WTC11 (cell line): Measurements from ENCODE around the gene EXOC4. TPM values are rescaled to one million over a fixed set of nuclear protein-coding genes. Genes with fewer than 3 reads are reported as not detected.
A peak's percentile ranks its signal among the peaks of the same experiment; 100 is the strongest.

Source experiments
- ATAC-seq: fragments of 200-7000 bp; cut with Tn5 transposase; 2 replicates; pipeline ENCODE4 v1.10.0; 2021; ENCODE audit warnings: mild to moderate bottlenecking, moderate library complexity
- CTCF ChIA-PET: fragments of 300-600 bp; sonication (Branson Sonifier 250); formaldehyde crosslinking; loops from one replicate; lab custom pipeline; 2021; ENCODE audit warnings: antibody characterized with exemption; lab: Charles Lee
- POLR2A ChIA-PET: fragments of 350-600 bp; sonication (Branson Sonifier 250); formaldehyde crosslinking; loops from one replicate; lab custom pipeline; 2021; ENCODE audit warnings: antibody characterized with exemption; lab: Charles Lee
- DNase-seq: peaks from one replicate; pipeline ENCODE4 v3.0.0; 2021; ENCODE audit warnings: low spot score
- H3K27ac Mint-ChIP-seq: 2 replicates; pipeline ENCODE4 v1.8.0; 2021; ENCODE audit warnings: mixed read lengths
- H3K27me3 Mint-ChIP-seq: 2 replicates; pipeline ENCODE4 v1.8.0; 2021; ENCODE audit warnings: low read depth, mild to moderate bottlenecking, moderate library complexity, mixed read lengths
- H3K36me3 Mint-ChIP-seq: 2 replicates; pipeline ENCODE4 v1.8.0; 2021; ENCODE audit warnings: mixed read lengths
- H3K4me1 Mint-ChIP-seq: 2 replicates; pipeline ENCODE4 v1.8.0; 2022; ENCODE audit warnings: mixed read lengths
- H3K4me3 Mint-ChIP-seq: 2 replicates; pipeline ENCODE4 v1.8.0; 2021; ENCODE audit warnings: mild to moderate bottlenecking, moderate library complexity, mixed read lengths
- H3K9me3 Mint-ChIP-seq: 2 replicates; pipeline ENCODE4 v1.8.0; 2021; ENCODE audit warnings: mixed read lengths
- ATF1 ChIP-seq: sonication (generic); formaldehyde crosslinking; IDR thresholded peaks from 2 replicates; pipeline ENCODE4 v1.8.1; 2023; ENCODE audit warnings: mild to moderate bottlenecking, moderate library complexity, missing genetic modification reagents
- CREB1 ChIP-seq: sonication (generic); formaldehyde crosslinking; IDR thresholded peaks from 2 replicates; pipeline ENCODE4 v1.8.0; 2023; ENCODE audit warnings: mild to moderate bottlenecking, missing genetic modification reagents
- CREM ChIP-seq: sonication (generic); formaldehyde crosslinking; IDR thresholded peaks from 2 replicates; pipeline ENCODE4 v1.8.1; 2022; ENCODE audit warnings: mild to moderate bottlenecking, missing genetic modification reagents, moderate library complexity
- E2F4 ChIP-seq: sonication (generic); formaldehyde crosslinking; IDR thresholded peaks from 2 replicates; pipeline ENCODE4 v1.8.1; 2022; ENCODE audit warnings: low read depth, mild to moderate bottlenecking, moderate library complexity, missing genetic modification reagents, borderline replicate concordance
- ELF4 ChIP-seq: sonication (generic); formaldehyde crosslinking; IDR thresholded peaks from 2 replicates; pipeline ENCODE4 v1.8.1; 2022; ENCODE audit warnings: low read depth, mild to moderate bottlenecking, moderate library complexity, missing genetic modification reagents
- JUN ChIP-seq: sonication (generic); formaldehyde crosslinking; IDR thresholded peaks from 2 replicates; pipeline ENCODE4 v1.8.0; 2023; ENCODE audit warnings: mild to moderate bottlenecking, missing genetic modification reagents
- MXD4 ChIP-seq: fragments of 250-450 bp; sonication (Bioruptor Pico); IDR thresholded peaks from 2 replicates; pipeline ENCODE4 v1.8.0; 2021; ENCODE audit warnings: mild to moderate bottlenecking, moderate library complexity, borderline replicate concordance
- TEAD1 ChIP-seq: sonication (generic); formaldehyde crosslinking; IDR thresholded peaks from 2 replicates; pipeline ENCODE4 v1.8.0; 2022; ENCODE audit warnings: mild to moderate bottlenecking, missing genetic modification reagents
- USF1 ChIP-seq: sonication (generic); formaldehyde crosslinking; IDR thresholded peaks from 2 replicates; pipeline ENCODE4 v1.8.0; 2022; ENCODE audit warnings: mild to moderate bottlenecking, missing genetic modification reagents
- USF2 ChIP-seq: sonication (generic); formaldehyde crosslinking; IDR thresholded peaks from 2 replicates; pipeline ENCODE4 v1.8.1; 2023; ENCODE audit warnings: mild to moderate bottlenecking, missing genetic modification reagents, moderate library complexity
- ZBTB21 ChIP-seq: sonication (generic); formaldehyde crosslinking; IDR thresholded peaks from 2 replicates; pipeline ENCODE4 v1.8.1; 2023; ENCODE audit warnings: mild to moderate bottlenecking, missing genetic modification reagents, borderline replicate concordance
- ZMAT4 ChIP-seq: fragments of 250-450 bp; sonication (Bioruptor Pico); IDR thresholded peaks from 2 replicates; pipeline ENCODE4 v1.9.0; 2021; ENCODE audit warnings: mild to moderate bottlenecking
- ZNF121 ChIP-seq: sonication (generic); formaldehyde crosslinking; IDR thresholded peaks from 2 replicates; pipeline ENCODE4 v1.8.0; 2023; ENCODE audit warnings: missing genetic modification reagents
- ZNF219 ChIP-seq: sonication (generic); formaldehyde crosslinking; IDR thresholded peaks from 2 replicates; pipeline ENCODE4 v1.8.0; 2023; ENCODE audit warnings: missing genetic modification reagents, mild to moderate bottlenecking, borderline replicate concordance
- ZNF263 ChIP-seq: sonication (generic); formaldehyde crosslinking; IDR thresholded peaks from 2 replicates; pipeline ENCODE4 v1.8.1; 2022; ENCODE audit warnings: low read depth, mild to moderate bottlenecking, moderate library complexity, missing genetic modification reagents
- ZNF281 ChIP-seq: sonication (generic); formaldehyde crosslinking; IDR thresholded peaks from 2 replicates; pipeline ENCODE4 v1.8.0; 2023; ENCODE audit warnings: mild to moderate bottlenecking, missing genetic modification reagents
- ZNF396 ChIP-seq: fragments of 250-450 bp; sonication (Bioruptor Pico); IDR thresholded peaks from 2 replicates; pipeline ENCODE4 v1.8.0; 2021; ENCODE audit warnings: mild to moderate bottlenecking, moderate library complexity, borderline replicate concordance
- ZSCAN18 ChIP-seq: fragments of 250-450 bp; sonication (Bioruptor Pico); IDR thresholded peaks from 2 replicates; pipeline ENCODE4 v2.1.2; 2022; ENCODE audit warnings: mild to moderate bottlenecking, moderate library complexity
- total RNA-seq: library from RNA; stranded (reverse); gene quantifications from 3 replicates; pipeline ENCODE4 v1.2.3, GENCODE V29; 2021
- TF ChIP-seq, protein P1 (sequence below): sonication (generic); formaldehyde crosslinking; IDR thresholded peaks from 2 replicates; pipeline ENCODE4 v1.8.0; 2022; ENCODE audit warnings: mild to moderate bottlenecking, missing genetic modification reagents
- TF ChIP-seq, protein P2 (sequence below): fragments of 250-450 bp; sonication (Bioruptor Pico); IDR thresholded peaks from 2 replicates; pipeline ENCODE4 v1.8.0; 2021; ENCODE audit warnings: mild to moderate bottlenecking
- TF ChIP-seq, protein P3 (sequence below): sonication (generic); formaldehyde crosslinking; conservative IDR thresholded peaks from 2 replicates; pipeline ENCODE4 v1.8.1; 2022; ENCODE audit warnings: mild to moderate bottlenecking, missing genetic modification reagents

The EXOC4 gene
- total RNA-seq, 1 experiment from 2014 or later = 62.0 TPM

DNA sequence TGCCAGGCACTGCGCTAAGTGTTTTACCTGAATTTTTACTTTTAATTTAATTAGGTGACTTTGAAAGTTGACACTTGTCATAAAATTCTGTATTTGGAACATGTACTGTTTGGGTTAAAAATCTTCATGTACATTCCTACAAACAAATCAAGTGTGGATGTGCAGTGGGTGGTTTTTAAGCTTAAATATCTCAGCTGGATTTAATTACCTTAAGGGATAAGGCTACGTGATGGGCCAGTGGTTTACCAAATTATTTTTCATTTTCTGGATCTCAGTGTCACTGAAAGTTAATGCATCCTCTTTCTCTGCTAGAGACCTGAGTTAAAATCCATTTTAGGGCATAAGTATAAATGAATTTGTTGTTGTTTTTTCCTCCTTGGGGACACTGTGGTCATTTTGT, 51.1 kb downstream of the EXOC4 start:
- ChIA-PET POLR2A (no interaction called here), CTCF (interaction anchor here (1.1 to 1.7 kb wide), 2 partner anchors 40 to 130 kb away, joined by 5 to 6 read pairs; no protein-coding TSS in a partner anchor)
- peaks cover 27% of the 10 kb centered on the region for H3K36me3 Mint-ChIP-seq
- no peaks in the 10 kb centered on the region for H3K9me3 Mint-ChIP-seq
- TF ChIP-seq ZBTB21 (CRISPR knock-in tag) = no peak
- no peak for TF ChIP-seq ELF4 (CRISPR knock-in tag)
- no peak for TF ChIP-seq ZNF281 (CRISPR knock-in tag)
- TF ChIP-seq, protein P1, sequence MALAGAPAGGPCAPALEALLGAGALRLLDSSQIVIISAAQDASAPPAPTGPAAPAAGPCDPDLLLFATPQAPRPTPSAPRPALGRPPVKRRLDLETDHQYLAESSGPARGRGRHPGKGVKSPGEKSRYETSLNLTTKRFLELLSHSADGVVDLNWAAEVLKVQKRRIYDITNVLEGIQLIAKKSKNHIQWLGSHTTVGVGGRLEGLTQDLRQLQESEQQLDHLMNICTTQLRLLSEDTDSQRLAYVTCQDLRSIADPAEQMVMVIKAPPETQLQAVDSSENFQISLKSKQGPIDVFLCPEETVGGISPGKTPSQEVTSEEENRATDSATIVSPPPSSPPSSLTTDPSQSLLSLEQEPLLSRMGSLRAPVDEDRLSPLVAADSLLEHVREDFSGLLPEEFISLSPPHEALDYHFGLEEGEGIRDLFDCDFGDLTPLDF (CRISPR knock-in tag) = no peak
- TF ChIP-seq ZNF263 (CRISPR knock-in tag) = no peak
- TF ChIP-seq E2F4 (CRISPR knock-in tag) = no peak
- no peak for TF ChIP-seq ZNF121 (CRISPR knock-in tag)
- TF ChIP-seq, protein P2, sequence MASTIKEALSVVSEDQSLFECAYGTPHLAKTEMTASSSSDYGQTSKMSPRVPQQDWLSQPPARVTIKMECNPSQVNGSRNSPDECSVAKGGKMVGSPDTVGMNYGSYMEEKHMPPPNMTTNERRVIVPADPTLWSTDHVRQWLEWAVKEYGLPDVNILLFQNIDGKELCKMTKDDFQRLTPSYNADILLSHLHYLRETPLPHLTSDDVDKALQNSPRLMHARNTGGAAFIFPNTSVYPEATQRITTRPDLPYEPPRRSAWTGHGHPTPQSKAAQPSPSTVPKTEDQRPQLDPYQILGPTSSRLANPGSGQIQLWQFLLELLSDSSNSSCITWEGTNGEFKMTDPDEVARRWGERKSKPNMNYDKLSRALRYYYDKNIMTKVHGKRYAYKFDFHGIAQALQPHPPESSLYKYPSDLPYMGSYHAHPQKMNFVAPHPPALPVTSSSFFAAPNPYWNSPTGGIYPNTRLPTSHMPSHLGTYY = no peak
- TF ChIP-seq CREM = no peak
- TF ChIP-seq ZNF219 (CRISPR knock-in tag) = no peak
- no peak for TF ChIP-seq ZNF396 (CRISPR knock-in tag)
- no peak for TF ChIP-seq MXD4 (CRISPR knock-in tag)
- TF ChIP-seq ATF1 (CRISPR knock-in tag) = no peak
- TF ChIP-seq USF1 = no peak
- no peak for TF ChIP-seq TEAD1 (CRISPR knock-in tag)
- TF ChIP-seq CREB1 = no peak
- H3K27ac Mint-ChIP-seq = peak overlapping the region; percentile 34; the same call in 1 of the 2 replicates
- no peaks in the 10 kb centered on the region for H3K27me3 Mint-ChIP-seq
- ATAC-seq (no peak), DNase-seq (no peak)
- no peak overlapping the region for H3K4me3 Mint-ChIP-seq
- H3K4me1 Mint-ChIP-seq = peaks cover 9% of the 10 kb centered on the region

DNA sequence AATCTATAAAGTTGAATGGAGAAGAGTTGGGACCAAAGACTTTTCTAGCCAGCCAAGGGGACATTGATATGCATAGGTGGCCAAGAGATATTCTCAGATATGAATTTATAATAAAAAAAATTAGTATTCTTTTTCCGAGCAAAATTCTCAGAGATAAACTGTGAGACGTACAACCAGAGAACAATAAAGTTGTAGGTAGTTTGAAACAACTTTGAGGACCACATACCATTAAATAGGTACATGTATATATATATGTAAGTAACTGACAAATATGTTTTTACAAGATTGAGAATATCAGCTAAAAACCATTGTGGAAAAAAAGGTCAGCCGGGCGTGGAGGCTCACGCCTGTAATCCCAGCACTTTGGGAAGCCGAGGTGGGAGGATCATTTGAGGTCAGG, 56.5 kb downstream of the EXOC4 start:
- POLR2A ChIA-PET = no interaction called here
- DNase-seq (no peak), ATAC-seq (no peak)
- peaks cover 27% of the 10 kb centered on the region for H3K36me3 Mint-ChIP-seq
- no peak overlapping the region for H3K4me3 Mint-ChIP-seq
- peaks cover 4% of the 10 kb centered on the region for H3K4me1 Mint-ChIP-seq
- CTCF ChIA-PET = no interaction called here
- H3K9me3 Mint-ChIP-seq = no peaks in the 10 kb centered on the region
- no peaks in the 10 kb centered on the region for H3K27me3 Mint-ChIP-seq
- H3K27ac Mint-ChIP-seq = no peak overlapping the region
- TF ChIP-seq ZMAT4 = no peak
- TF ChIP-seq, protein P3, sequence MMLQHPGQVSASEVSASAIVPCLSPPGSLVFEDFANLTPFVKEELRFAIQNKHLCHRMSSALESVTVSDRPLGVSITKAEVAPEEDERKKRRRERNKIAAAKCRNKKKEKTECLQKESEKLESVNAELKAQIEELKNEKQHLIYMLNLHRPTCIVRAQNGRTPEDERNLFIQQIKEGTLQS = no peak
- TF ChIP-seq JUN (CRISPR knock-in tag) = no peak
- TF ChIP-seq USF1 = no peak
- TF ChIP-seq ZSCAN18 = no peak
- TF ChIP-seq USF2 (CRISPR knock-in tag) = no peak
- no peak for TF ChIP-seq ZNF281 (CRISPR knock-in tag)
